ENCODE data around the gene NME2. TPM values are rescaled to one million over a fixed set of nuclear protein-coding genes. Genes with fewer than 3 reads are reported as not detected.

Gene NME2
- total and polyA plus RNA-seq, 2 of the 8 experiments (the other 6 are each of a cell fraction or from before 2014, with no cell fraction given): 827 to 929 TPM

DNA sequence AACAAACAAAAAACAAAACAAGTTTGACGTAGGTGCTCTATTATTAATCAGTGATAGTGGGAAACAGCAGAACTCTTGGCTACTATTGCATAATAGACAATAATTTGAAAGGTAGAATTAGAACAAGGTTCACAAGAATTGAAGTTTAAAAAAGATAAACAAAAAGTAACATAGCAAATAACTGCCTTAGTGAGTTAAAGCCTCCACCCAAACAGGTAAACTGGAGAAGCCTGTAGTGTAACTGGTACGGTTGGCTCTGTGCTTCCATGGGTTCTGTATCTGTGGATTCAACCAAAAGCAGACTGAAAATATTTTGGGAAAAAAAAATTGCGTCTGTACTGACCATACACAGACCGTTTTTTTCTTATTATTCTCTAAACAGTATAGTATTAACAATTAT lies 55.1 kb downstream of the NME2 start:
- H3K36me3 ChIP-seq (ENCODE audit: control insufficient read depth in 2 of 4, insufficient read depth in 4 of 4, low read length in 3 of 4): peaks cover 4 to 68% (median 41%) of the 10 kb centered on the region in 4 experiments; a peak in 7 of 8 replicates
- no peak overlapping the region for H2BK12ac ChIP-seq (ENCODE audit: low read depth, low read length)
- no peak overlapping the region for H3K9ac ChIP-seq (replicated peaks in 1 of 4; ENCODE audit: extremely low read depth in 1 of 4, low read depth in 3 of 4, low read length in 3 of 4)
- no peak overlapping the region for H2BK5ac ChIP-seq (ENCODE audit: low read depth, low read length)
- no peak overlapping the region for H3K18ac ChIP-seq (ENCODE audit: extremely low read depth, low read length)
- H3K4ac ChIP-seq (replicated peaks; ENCODE audit: insufficient read length, low read depth, low read length): no peak overlapping the region
- no peak overlapping the region for H2BK15ac ChIP-seq (ENCODE audit: low read length)
- H4K8ac ChIP-seq (ENCODE audit: extremely low read depth, insufficient read depth, low read length): no peak overlapping the region
- no peak overlapping the region for H3K14ac ChIP-seq (ENCODE audit: insufficient read length)
- no peak overlapping the region for H4K5ac ChIP-seq (ENCODE audit: insufficient read length, low read depth, low read length)
- no peak overlapping the region for H2AK5ac ChIP-seq (ENCODE audit: low read depth, low read length)
- H3K23me2 ChIP-seq (ENCODE audit: low read depth, low read length): no peaks in the 10 kb centered on the region
- no peak overlapping the region for H3K4me2 ChIP-seq (ENCODE audit: insufficient read depth in 1 of 2, low read depth in 2 of 2, low read length in 2 of 2)
- H3K56ac ChIP-seq (replicated peaks; ENCODE audit: insufficient read length, low read depth, low read length): no peak overlapping the region
- no peaks in the 10 kb centered on the region for H3K27me3 ChIP-seq (replicated peaks in 1 of 4; ENCODE audit: control insufficient read depth in 3 of 4, extremely low read depth in 1 of 4, insufficient read depth in 3 of 4, low read length in 3 of 4)
- no peaks in the 10 kb centered on the region for H4K20me1 ChIP-seq (replicated peaks in 1 of 2; ENCODE audit: control insufficient read depth in 1 of 2, insufficient read depth in 2 of 2, low read length in 2 of 2)
- ChIA-PET CTCF (ENCODE audit: partially characterized antibody) (interaction anchor here (0.7 kb wide), 1 partner anchor 38 kb away, joined by 3 read pairs; no protein-coding TSS in a partner anchor), POLR2A (ENCODE audit: partially characterized antibody) (no interaction called here)
- H3K23ac ChIP-seq (ENCODE audit: insufficient read length): no peak overlapping the region
- peaks cover 0 to 7% of the 10 kb centered on the region in 2 experiments; a peak in 1 of 4 replicates for H3K79me2 ChIP-seq (ENCODE audit: control insufficient read depth in 1 of 2, insufficient read depth in 2 of 2, low read length in 2 of 2)
- H3K79me1 ChIP-seq (ENCODE audit: low read depth, low read length): no peaks in the 10 kb centered on the region
- H2BK120ac ChIP-seq (replicated peaks; ENCODE audit: low read depth, low read length): no peak overlapping the region
- no peak overlapping the region for H3K4me3 ChIP-seq (ENCODE audit: extremely low read depth in 1 of 4, insufficient read depth in 2 of 4, low read depth in 3 of 4, low read length in 4 of 4)
- H2BK20ac ChIP-seq (ENCODE audit: low read length): no peak overlapping the region
- no peak overlapping the region for H3K27ac ChIP-seq (ENCODE audit: low read depth, low read length)
- H3K9me3 ChIP-seq (ENCODE audit: insufficient read depth in 2 of 2, low read depth in 1 of 2, low read length in 1 of 2): no peaks in the 10 kb centered on the region
- H4K91ac ChIP-seq (replicated peaks; ENCODE audit: insufficient read length, low read length): no peak overlapping the region
- H2AFZ ChIP-seq (ENCODE audit: low read length): no peak overlapping the region
- FAIRE-seq (no peak), DNase-seq (ENCODE audit: low read depth in 1 of 2, low spot score in 2 of 2) (no peak)
- H3K4me1 ChIP-seq (replicated peaks in 1 of 4; ENCODE audit: control insufficient read depth in 3 of 4, insufficient read depth in 4 of 4, low read length in 3 of 4): no peaks in the 10 kb centered on the region
- 87% methylated on average over 4 of the region's 4 CpGs; no CpG with 5 or more reads in 1 of the 2 experiments for WGBS, 2 experiments (ENCODE audit: extremely low coverage in 1 of 2, insufficient coverage in 1 of 2, insufficient read length in 1 of 2, insufficient replicate concordance in 2 of 2, low coverage in 1 of 2, low lambda C conversion rate in 2 of 2, missing lambda C conversion rate in 1 of 2)
- TF ChIP-seq POLR2AphosphoS5 (IDR thresholded peaks at IDR 0.05; ENCODE audit: low read depth, low read length) (no peak), RNF2 (IDR thresholded peaks at IDR 0.05; ENCODE audit: borderline replicate concordance, low read depth, low read length, missing control alignments, poor library complexity, severe bottlenecking) (no peak), SUZ12 (IDR thresholded peaks at IDR 0.05; ENCODE audit: low read length) (no peak), POU5F1 (IDR thresholded peaks at IDR 0.05; ENCODE audit: low read depth, low read length) (no peak), TAF1 (IDR thresholded peaks at IDR 0.05; ENCODE audit: low read depth, low read length) (no peak), SIN3A (conservative IDR thresholded peaks at IDR 0.05 in 1 of 2, IDR thresholded peaks at IDR 0.05 in 1 of 2; ENCODE audit: low read depth in 1 of 2, low read length in 2 of 2) (no peak), RFX5 (IDR thresholded peaks at IDR 0.05; ENCODE audit: borderline replicate concordance, low read depth, low read length) (no peak), FOSL1 (IDR thresholded peaks at IDR 0.05; ENCODE audit: insufficient read depth, low read depth, low read length) (no peak)
- TF ChIP-seq, protein P1, sequence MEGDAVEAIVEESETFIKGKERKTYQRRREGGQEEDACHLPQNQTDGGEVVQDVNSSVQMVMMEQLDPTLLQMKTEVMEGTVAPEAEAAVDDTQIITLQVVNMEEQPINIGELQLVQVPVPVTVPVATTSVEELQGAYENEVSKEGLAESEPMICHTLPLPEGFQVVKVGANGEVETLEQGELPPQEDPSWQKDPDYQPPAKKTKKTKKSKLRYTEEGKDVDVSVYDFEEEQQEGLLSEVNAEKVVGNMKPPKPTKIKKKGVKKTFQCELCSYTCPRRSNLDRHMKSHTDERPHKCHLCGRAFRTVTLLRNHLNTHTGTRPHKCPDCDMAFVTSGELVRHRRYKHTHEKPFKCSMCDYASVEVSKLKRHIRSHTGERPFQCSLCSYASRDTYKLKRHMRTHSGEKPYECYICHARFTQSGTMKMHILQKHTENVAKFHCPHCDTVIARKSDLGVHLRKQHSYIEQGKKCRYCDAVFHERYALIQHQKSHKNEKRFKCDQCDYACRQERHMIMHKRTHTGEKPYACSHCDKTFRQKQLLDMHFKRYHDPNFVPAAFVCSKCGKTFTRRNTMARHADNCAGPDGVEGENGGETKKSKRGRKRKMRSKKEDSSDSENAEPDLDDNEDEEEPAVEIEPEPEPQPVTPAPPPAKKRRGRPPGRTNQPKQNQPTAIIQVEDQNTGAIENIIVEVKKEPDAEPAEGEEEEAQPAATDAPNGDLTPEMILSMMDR (IDR thresholded peaks at IDR 0.05; ENCODE audit: control extremely low read depth in 1 of 3, insufficient read depth in 1 of 3, low read depth in 1 of 3, low read length in 3 of 3): no peak
- TF ChIP-seq, protein P2, sequence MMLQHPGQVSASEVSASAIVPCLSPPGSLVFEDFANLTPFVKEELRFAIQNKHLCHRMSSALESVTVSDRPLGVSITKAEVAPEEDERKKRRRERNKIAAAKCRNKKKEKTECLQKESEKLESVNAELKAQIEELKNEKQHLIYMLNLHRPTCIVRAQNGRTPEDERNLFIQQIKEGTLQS (IDR thresholded peaks at IDR 0.05; ENCODE audit: insufficient read depth, low read depth, low read length): no peak

Measured in H1 (cell line).